Nephron (organoid): ENCODE data around the gene MAD1L1.
A peak's percentile ranks its signal among the peaks of the same experiment; 100 is the strongest.

Source experiments
- H3K27ac Mint-ChIP-seq, 3 experiments: 2 replicates each; pipeline ENCODE4 v1.8.0; 2020; ENCODE audit warnings: mixed read lengths in 3 of 3, mild to moderate bottlenecking in 2 of 3, moderate library complexity in 1 of 3
- H3K27me3 Mint-ChIP-seq: 2 replicates; pipeline ENCODE4 v1.8.0; 2021; ENCODE audit warnings: low read depth, mild to moderate bottlenecking, moderate library complexity, mixed read lengths
- H3K36me3 Mint-ChIP-seq: 2 replicates; pipeline ENCODE4 v1.8.0; 2020; ENCODE audit warnings: low read depth, mixed read lengths
- H3K4me1 Mint-ChIP-seq: 2 replicates; pipeline ENCODE4 v1.8.0; 2020; ENCODE audit warnings: mixed read lengths
- H3K4me3 Mint-ChIP-seq, 3 experiments: 2 replicates each; pipeline ENCODE4 v1.8.0; 2020; ENCODE audit warnings: mild to moderate bottlenecking in 3 of 3, mixed read lengths in 3 of 3, moderate library complexity in 2 of 3
- H3K9me3 Mint-ChIP-seq: 2 replicates; pipeline ENCODE4 v1.8.0; 2020; ENCODE audit warnings: mixed read lengths
- TF ChIP-seq, protein P1 (sequence below), 3 experiments: fragments of 200-600 bp; sonication (generic); IDR thresholded peaks; one replicate each; pipeline ENCODE4 v1.5.0; 2021; ENCODE audit warnings: antibody characterized with exemption in 3 of 3; ENCODE audit not compliant: unreplicated experiment in 3 of 3

MAD1L1 gene

GRCh38 chr7:2016021-2016631, 216.6 kb downstream of the MAD1L1 start:
- no peak overlapping the region for H3K27ac Mint-ChIP-seq
- TF ChIP-seq, protein P1, sequence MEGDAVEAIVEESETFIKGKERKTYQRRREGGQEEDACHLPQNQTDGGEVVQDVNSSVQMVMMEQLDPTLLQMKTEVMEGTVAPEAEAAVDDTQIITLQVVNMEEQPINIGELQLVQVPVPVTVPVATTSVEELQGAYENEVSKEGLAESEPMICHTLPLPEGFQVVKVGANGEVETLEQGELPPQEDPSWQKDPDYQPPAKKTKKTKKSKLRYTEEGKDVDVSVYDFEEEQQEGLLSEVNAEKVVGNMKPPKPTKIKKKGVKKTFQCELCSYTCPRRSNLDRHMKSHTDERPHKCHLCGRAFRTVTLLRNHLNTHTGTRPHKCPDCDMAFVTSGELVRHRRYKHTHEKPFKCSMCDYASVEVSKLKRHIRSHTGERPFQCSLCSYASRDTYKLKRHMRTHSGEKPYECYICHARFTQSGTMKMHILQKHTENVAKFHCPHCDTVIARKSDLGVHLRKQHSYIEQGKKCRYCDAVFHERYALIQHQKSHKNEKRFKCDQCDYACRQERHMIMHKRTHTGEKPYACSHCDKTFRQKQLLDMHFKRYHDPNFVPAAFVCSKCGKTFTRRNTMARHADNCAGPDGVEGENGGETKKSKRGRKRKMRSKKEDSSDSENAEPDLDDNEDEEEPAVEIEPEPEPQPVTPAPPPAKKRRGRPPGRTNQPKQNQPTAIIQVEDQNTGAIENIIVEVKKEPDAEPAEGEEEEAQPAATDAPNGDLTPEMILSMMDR (IDR thresholded peaks at IDR 0.05; ENCODE audit: unreplicated experiment in 3 of 3) = no peak
- no peaks in the 10 kb centered on the region for H3K9me3 Mint-ChIP-seq
- H3K4me3 Mint-ChIP-seq = no peak overlapping the region
- H3K4me1 Mint-ChIP-seq = peaks cover 52% of the 10 kb centered on the region
- peaks cover 4% of the 10 kb centered on the region for H3K36me3 Mint-ChIP-seq
- H3K27me3 Mint-ChIP-seq = peaks cover 4% of the 10 kb centered on the region

DNA sequence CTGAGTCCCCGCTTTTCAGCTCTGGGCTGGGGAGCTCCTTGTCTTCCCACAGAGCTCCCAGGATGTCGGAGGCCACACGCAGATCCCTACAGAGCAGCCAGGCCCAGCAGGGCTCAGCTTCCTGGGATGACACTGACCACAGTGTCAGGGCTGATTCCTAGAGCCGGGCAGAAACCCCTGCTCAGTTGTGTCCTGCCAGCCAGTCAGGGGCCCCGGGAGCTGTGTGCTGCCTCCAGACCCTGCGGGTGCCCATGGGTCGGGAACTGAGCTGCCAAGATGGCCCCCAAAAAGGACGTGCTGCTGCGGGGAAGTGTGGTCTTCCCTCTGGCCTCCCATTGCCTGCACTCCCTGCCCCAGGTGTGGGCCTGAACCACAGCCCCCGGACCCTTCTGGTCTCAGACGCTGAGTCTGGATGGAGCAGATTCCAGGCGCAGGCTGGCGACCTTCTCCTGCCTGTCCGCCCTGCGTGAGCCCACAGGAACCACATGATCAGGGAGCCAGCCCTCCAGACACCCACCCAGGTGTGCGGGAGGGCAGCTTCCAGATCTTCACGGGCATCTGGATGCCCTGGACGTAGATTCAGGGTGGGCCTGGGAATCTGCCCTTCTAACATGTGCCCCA, 217.4 kb downstream of the MAD1L1 start:
- Mint-ChIP-seq H3K4me3 (no peak overlapping the region), H3K9me3 (no peaks in the 10 kb centered on the region), H3K27ac (no peak overlapping the region), H3K36me3 (peaks cover 4% of the 10 kb centered on the region), H3K4me1 (peaks cover 49% of the 10 kb centered on the region), H3K27me3 (peaks cover 4% of the 10 kb centered on the region)
- TF ChIP-seq, protein P1 (IDR thresholded peaks at IDR 0.05; ENCODE audit: unreplicated experiment in 3 of 3) = no peak

- Mint-ChIP-seq H3K4me1 (peaks cover 50% of the 10 kb centered on the region), H3K27ac (no peak overlapping the region), H3K36me3 (peaks cover 4% of the 10 kb centered on the region), H3K4me3 (no peak overlapping the region), H3K9me3 (no peaks in the 10 kb centered on the region), H3K27me3 (peaks cover 4% of the 10 kb centered on the region)
- TF ChIP-seq, protein P1 (IDR thresholded peaks at IDR 0.05; ENCODE audit: unreplicated experiment in 3 of 3) = no peak
These were observed 218.1 kb downstream of the MAD1L1 start for GRCh38 chr7:2014391-2015241.

GRCh38 chr7:2013381-2014311, 219.1 kb downstream of the MAD1L1 start:
- no peak overlapping the region for H3K4me3 Mint-ChIP-seq
- H3K4me1 Mint-ChIP-seq = peaks cover 42% of the 10 kb centered on the region
- H3K27ac Mint-ChIP-seq = peak overlapping the region in 2 of 3 experiments; percentile 73 to 81
- no peaks in the 10 kb centered on the region for H3K9me3 Mint-ChIP-seq
- TF ChIP-seq, protein P1 (IDR thresholded peaks at IDR 0.05; ENCODE audit: unreplicated experiment in 3 of 3) = no peak
- H3K36me3 Mint-ChIP-seq = peaks cover 4% of the 10 kb centered on the region
- H3K27me3 Mint-ChIP-seq = peaks cover 4% of the 10 kb centered on the region

DNA sequence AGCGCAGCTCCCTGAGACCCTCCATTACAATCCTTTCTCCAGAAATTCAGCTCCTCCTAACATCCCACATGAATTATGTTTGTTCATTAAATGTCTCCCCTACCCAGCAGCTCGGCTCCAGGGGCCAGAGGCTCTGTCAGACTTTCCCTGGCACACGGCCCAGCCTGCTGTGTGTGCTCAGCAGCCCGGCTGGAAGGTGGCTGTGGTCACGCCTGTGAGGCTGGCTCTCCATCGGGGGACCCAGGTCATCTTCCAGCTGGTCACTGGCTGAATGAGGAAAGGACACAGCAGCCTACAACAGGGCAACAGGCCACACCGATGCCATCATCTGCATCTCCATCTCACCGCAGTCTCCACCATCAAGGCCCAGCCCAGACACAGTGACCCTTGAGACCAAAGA, 219.8 kb downstream of the MAD1L1 start:
- peak overlapping the region in 2 of 3 experiments; percentile 5 to 30 for H3K4me3 Mint-ChIP-seq
- no peaks in the 10 kb centered on the region for H3K9me3 Mint-ChIP-seq
- H3K36me3 Mint-ChIP-seq = peaks cover 4% of the 10 kb centered on the region
- peaks cover 41% of the 10 kb centered on the region for H3K4me1 Mint-ChIP-seq
- H3K27me3 Mint-ChIP-seq = peaks cover 4% of the 10 kb centered on the region
- H3K27ac Mint-ChIP-seq = peak overlapping the region; percentile 73 to 83 (median 81)
- TF ChIP-seq, protein P1 (IDR thresholded peaks at IDR 0.05; ENCODE audit: unreplicated experiment in 3 of 3) = no peak
